GM21423 (cell line): Measurements from ENCODE around the gene LYPD6B.
A peak's percentile ranks its signal among the peaks of the same experiment; 100 is the strongest.

ENCODE experiments used
- ATAC-seq: cut with Tn5 transposase; IDR thresholded peaks from one replicate; pipeline ENCODE4 v1.9.1; 2021; ENCODE audit warnings: mild to moderate bottlenecking, moderate library complexity; ENCODE audit not compliant: unreplicated experiment

The LYPD6B gene

DNA sequence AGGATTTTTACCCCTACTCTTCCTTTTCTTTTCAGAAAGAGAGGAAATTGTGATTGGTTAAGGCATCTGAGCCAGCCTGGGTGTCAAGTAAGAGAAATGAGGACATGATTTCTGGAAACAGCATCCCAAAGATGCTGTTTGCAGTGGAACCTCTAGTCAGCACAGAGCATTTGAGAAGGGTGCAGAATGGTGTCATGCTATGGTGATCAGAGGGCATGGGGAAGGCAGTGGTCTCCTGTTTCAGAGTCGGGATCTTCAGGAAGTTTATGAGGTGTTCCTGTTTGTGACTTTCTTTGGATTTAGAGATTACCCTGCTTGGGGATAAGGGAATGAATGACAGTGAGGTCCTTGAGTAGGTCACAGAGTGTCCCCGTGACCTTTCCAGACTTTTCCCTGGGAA lies 117.5 kb downstream of the LYPD6B start:
- ATAC-seq = no peak

- ATAC-seq = no peak
Measured at GRCh38 chr2:149156971-149157740, 118.7 kb downstream of the LYPD6B start.

DNA sequence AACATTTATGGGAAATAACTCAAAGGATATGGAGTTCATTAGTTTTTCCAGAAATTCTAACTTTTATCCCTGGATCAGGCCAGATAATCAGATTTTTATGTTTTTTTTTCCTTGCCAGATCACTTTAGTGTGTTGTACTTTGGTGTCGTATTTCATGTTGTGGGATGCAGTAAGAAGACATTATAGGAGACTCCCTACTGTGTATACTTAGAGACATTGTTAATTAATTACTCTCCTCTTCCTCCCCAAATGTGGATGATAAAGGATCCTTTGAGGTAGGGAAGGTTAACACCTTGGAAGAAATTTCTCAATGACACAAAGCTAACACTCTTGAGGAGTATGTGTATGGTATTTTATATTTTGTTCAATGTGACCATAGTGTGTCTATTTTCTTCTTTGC lies 120.5 kb downstream of the LYPD6B start:
- ATAC-seq = no peak

- ATAC-seq = no peak
Measured at GRCh38 chr2:149160195-149160594, 121.7 kb downstream of the LYPD6B start.

DNA sequence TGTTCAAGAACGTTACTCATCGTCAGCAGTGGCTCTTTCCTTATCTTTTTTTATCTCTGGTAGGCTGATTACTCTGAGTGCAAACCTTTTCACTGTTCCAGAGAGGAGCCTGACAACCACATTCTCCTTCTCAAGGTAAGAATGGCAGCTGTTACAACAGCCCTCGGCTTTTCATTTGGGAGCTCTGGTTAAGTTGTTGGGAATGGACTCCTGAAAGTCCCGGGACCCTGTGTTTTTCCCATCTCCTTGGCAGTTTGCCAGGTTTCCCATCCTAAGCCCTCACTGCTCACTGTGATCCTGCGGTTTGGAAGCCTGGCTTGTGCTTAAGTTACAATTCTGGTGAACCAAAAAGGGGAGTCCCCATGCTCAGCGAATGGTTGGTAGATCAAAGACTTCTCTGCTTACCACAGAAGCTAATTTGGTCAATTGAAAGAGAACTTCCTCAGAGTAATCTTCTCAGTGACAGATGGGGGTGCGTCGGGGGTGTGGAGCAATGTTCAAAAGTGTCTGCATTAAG lies 122.3 kb downstream of the LYPD6B start:
- ATAC-seq = peak; percentile 99

GRCh38 chr2:149161481-149162225 lies 123.2 kb downstream of the LYPD6B start:
- no peak for ATAC-seq

DNA sequence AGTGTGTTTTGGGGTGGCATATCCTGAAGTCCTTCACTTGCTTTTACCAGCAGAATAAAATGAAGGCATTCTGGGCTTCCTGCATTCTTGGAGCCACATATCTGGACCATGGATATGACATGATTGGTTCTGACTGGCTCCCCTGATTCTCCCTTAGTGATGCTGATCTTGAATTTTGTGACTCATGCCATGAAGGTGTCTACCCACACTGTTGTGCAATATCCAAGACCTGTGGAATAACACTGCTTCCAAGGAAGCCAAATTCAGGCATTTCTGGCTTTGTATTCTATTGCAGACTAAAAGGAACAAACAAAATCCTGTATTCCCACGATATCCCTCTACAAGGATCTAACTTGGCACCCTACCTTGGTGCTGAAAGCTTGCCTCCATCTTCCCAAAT lies 125.8 kb downstream of the LYPD6B start:
- ATAC-seq = no peak

- ATAC-seq = no peak
Measured at GRCh38 chr2:149164827-149165226, 126.3 kb downstream of the LYPD6B start.

GRCh38 chr2:149167001-149167780 lies 128.7 kb downstream of the LYPD6B start:
- peak; percentile 70 for ATAC-seq

GRCh38 chr2:149167941-149168340 lies 129.4 kb downstream of the LYPD6B start:
- ATAC-seq = peak; percentile 3

GRCh38 chr2:149169656-149170055 lies 131.2 kb downstream of the LYPD6B start:
- no peak for ATAC-seq

GRCh38 chr2:149170156-149170555 lies 131.7 kb downstream of the LYPD6B start:
- ATAC-seq = no peak

- ATAC-seq = no peak
Measured at GRCh38 chr2:149170911-149171310, 132.4 kb downstream of the LYPD6B start.

- no peak for ATAC-seq
Measured at GRCh38 chr2:149173220-149173619, 134.7 kb downstream of the LYPD6B start.

DNA sequence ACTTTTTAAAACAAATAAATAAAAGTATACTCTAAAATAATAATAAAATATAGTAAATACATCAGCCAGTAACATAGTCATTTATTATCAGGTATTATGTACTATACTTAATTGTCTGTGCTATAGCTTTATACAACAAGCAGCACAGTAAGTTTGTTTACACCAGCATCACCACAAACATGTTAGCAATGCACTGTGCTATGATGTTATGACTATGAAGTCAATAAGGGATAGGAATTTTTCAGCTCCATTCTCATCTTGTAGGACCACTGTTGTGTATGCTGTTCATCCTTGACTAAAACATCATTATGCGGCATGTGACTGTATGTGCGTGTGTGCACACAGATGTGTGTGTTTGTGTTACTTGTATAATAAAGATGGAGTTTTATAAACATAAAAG lies 137.5 kb downstream of the LYPD6B start:
- no peak for ATAC-seq

GRCh38 chr2:149178612-149179011 lies 140.1 kb downstream of the LYPD6B start:
- ATAC-seq = no peak

- ATAC-seq = no peak
Measured at GRCh38 chr2:149180226-149180875, 141.9 kb downstream of the LYPD6B start.

GRCh38 chr2:149183187-149183586 lies 144.7 kb downstream of the LYPD6B start:
- no peak for ATAC-seq

GRCh38 chr2:149184991-149185390 lies 146.5 kb downstream of the LYPD6B start:
- no peak for ATAC-seq

GRCh38 chr2:149185942-149186490 lies 147.5 kb downstream of the LYPD6B start:
- no peak for ATAC-seq

DNA sequence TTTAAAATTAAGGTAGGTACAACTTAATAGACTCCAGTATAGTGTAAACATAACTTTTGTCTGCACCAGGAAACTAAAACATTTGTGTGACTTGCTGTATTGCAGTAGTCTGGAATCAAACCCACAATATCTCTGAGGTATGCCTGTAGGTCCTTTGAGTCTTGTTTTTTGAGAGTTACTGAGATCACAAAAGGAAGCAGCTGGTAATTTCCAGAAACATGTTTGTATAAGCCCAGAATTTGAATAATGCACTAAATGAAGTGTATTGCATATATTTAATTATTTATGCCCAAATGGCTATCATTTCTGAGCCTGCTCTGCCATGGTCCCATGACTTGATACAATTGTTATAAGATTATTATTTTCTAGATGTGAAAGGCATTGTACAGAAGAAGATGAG lies 148.6 kb downstream of the LYPD6B start:
- ATAC-seq = no peak
